Caco-2 (cell line): ENCODE results near the gene CD8A. TPM values are rescaled to one million over a fixed set of nuclear protein-coding genes. Genes with fewer than 3 reads are reported as not detected.

Source experiments
- BruUV-seq: library from RNA; stranded (reverse); fragments of 400-500 nt; replicated peaks from 2 replicates; lab custom pipeline; 2021; lab: Mats Ljungman, UMichigan
- CTCF ChIA-PET: fragments of 300-600 bp; sonication (Branson Sonifier 250); formaldehyde crosslinking; loops from one replicate; lab custom pipeline; 2022; ENCODE audit warnings: antibody characterized with exemption; lab: Charles Lee
- POLR2A ChIA-PET: fragments of 300-600 bp; sonication (Branson Sonifier 250); formaldehyde crosslinking; loops from one replicate; lab custom pipeline; 2022; ENCODE audit warnings: antibody characterized with exemption; lab: Charles Lee
- DNase-seq, 2 experiments: peaks; one replicate each; pipeline versions ENCODE4 v3.0.0 to v3.0.0-alpha.2; 2020 to 2022
- H3K27me3 ChIP-seq: replicated peaks from 2 replicates; pipeline ENCODE4 v1.6.0; 2011; ENCODE audit warnings: low read length; ENCODE audit not compliant: control insufficient read depth, insufficient read depth
- H3K36me3 ChIP-seq: 2 replicates; pipeline ENCODE4 v1.5.1; 2011; ENCODE audit warnings: low read length; ENCODE audit not compliant: control insufficient read depth, insufficient read depth
- H3K4me1 ChIP-seq: fragments of 250-450 bp; sonication (Bioruptor Pico); 2 replicates; pipeline ENCODE4 v1.5.1; 2020; ENCODE audit warnings: mild to moderate bottlenecking
- H3K4me3 ChIP-seq: 2 replicates; pipeline ENCODE4 v1.5.1; 2011; ENCODE audit warnings: low read depth, mild to moderate bottlenecking, control low read depth, low read length
- H3K9me3 ChIP-seq: fragments of 250-450 bp; sonication (Bioruptor Pico); 2 replicates; pipeline ENCODE4 v1.5.1; 2020; ENCODE audit warnings: mild to moderate bottlenecking, moderate library complexity
- H3K27ac Mint-ChIP-seq: one replicate; pipeline ENCODE4 v1.8.0; 2022; ENCODE audit warnings: mixed read lengths; ENCODE audit not compliant: unreplicated experiment
- H3K27me3 Mint-ChIP-seq: one replicate; pipeline ENCODE4 v1.8.0; 2022; ENCODE audit warnings: mixed read lengths; ENCODE audit not compliant: insufficient read depth, unreplicated experiment
- H3K36me3 Mint-ChIP-seq: one replicate; pipeline ENCODE4 v1.8.0; 2022; ENCODE audit warnings: mild to moderate bottlenecking, mixed read lengths; ENCODE audit not compliant: insufficient read depth, unreplicated experiment
- H3K4me1 Mint-ChIP-seq: one replicate; pipeline ENCODE4 v1.8.0; 2022; ENCODE audit warnings: low read depth, mixed read lengths; ENCODE audit not compliant: unreplicated experiment
- H3K4me3 Mint-ChIP-seq: one replicate; pipeline ENCODE4 v1.8.0; 2022; ENCODE audit warnings: mild to moderate bottlenecking, moderate library complexity, mixed read lengths; ENCODE audit not compliant: unreplicated experiment
- H3K9me3 Mint-ChIP-seq: one replicate; pipeline ENCODE4 v1.8.0; 2022; ENCODE audit warnings: mixed read lengths; ENCODE audit not compliant: unreplicated experiment
- intact Hi-C: fragments of 100-400 bp; cut with micrococcal nuclease; formaldehyde crosslinking; loops from one replicate; pipeline ENCODE4 v1.10.0; 2022; ENCODE audit not compliant: unreplicated experiment
- total RNA-seq: library from RNA; stranded (reverse); gene quantifications from 2 replicates; pipeline ENCODE4 v1.2.3, GENCODE V29; 2022
- TF ChIP-seq, protein P1 (sequence below), 2 experiments: fragments of 200-600 bp in 1 of 2; IDR thresholded peaks; 1 replicate in 1 of 2; 2 replicates in 1 of 2; pipeline versions ENCODE4 v1.5.1 to v1.8.0; 2011 to 2022; ENCODE audit warnings: antibody characterized with exemption in 1 of 2, control low read depth in 1 of 2, inconsistent platforms in 1 of 2, low read depth in 1 of 2, low read length in 1 of 2, mild to moderate bottlenecking in 1 of 2, moderate library complexity in 1 of 2; ENCODE audit not compliant: insufficient read depth in 1 of 2, severe bottlenecking in 1 of 2, unreplicated experiment in 1 of 2

The CD8A gene
- total RNA-seq, 1 experiment from 2014 or later, result 1.6 TPM

DNA sequence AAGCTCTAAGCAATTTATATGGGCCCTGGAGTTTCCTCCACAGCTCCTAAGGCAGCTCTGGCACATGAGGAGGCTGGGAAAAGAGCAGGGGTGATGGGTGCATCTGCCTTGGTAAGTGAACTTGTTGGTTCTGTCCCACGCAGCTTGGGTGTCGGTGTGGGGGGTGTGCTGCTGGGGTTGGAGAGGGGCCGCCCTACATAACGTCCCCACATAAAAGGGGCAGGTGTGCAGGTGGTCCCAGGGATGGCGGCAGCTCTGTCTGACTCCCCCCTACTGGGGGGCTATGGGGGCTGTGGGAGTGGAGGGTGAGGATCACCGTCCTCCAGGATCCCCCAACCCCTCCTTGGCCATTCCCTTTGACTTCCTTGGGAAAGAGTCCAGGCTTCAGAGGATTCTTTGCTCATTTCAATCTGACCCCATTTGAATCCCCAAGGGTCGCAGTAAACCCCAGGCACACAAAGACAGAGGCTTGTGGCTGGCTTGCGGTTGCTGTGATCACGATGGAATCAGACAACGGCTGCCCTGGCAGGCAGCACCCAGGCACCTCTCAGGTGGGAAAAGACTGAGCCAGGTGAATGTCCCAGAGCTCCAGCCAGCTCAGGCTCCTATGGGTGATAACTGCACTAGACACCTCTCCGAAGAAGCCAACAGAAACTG lies 34.5 kb upstream of the CD8A start:
- no peaks in the 10 kb centered on the region for H3K36me3 ChIP-seq
- ChIA-PET CTCF (no interaction called here), POLR2A (no interaction called here)
- Mint-ChIP-seq H3K36me3 (no peaks in the 10 kb centered on the region), H3K27me3 (no peaks in the 10 kb centered on the region), H3K27ac (no peak overlapping the region), H3K9me3 (no peaks in the 10 kb centered on the region), H3K4me1 (peaks cover 14% of the 10 kb centered on the region), H3K4me3 (no peak overlapping the region)
- H3K27me3 ChIP-seq, result no peaks in the 10 kb centered on the region
- H3K4me1 ChIP-seq, result no peaks in the 10 kb centered on the region
- no TSS peak for BruUV-seq
- intact Hi-C loops, result no loop called here
- no peak overlapping the region for H3K4me3 ChIP-seq
- DNase-seq, result no peak
- TF ChIP-seq, protein P1, sequence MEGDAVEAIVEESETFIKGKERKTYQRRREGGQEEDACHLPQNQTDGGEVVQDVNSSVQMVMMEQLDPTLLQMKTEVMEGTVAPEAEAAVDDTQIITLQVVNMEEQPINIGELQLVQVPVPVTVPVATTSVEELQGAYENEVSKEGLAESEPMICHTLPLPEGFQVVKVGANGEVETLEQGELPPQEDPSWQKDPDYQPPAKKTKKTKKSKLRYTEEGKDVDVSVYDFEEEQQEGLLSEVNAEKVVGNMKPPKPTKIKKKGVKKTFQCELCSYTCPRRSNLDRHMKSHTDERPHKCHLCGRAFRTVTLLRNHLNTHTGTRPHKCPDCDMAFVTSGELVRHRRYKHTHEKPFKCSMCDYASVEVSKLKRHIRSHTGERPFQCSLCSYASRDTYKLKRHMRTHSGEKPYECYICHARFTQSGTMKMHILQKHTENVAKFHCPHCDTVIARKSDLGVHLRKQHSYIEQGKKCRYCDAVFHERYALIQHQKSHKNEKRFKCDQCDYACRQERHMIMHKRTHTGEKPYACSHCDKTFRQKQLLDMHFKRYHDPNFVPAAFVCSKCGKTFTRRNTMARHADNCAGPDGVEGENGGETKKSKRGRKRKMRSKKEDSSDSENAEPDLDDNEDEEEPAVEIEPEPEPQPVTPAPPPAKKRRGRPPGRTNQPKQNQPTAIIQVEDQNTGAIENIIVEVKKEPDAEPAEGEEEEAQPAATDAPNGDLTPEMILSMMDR (IDR thresholded peaks at IDR 0.05; ENCODE audit: insufficient read depth in 1 of 2, low read depth in 1 of 2, low read length in 1 of 2, severe bottlenecking in 1 of 2, unreplicated experiment in 1 of 2), result no peak
- H3K9me3 ChIP-seq, result peaks cover 8% of the 10 kb centered on the region; the same call in 1 of the 2 replicates

DNA sequence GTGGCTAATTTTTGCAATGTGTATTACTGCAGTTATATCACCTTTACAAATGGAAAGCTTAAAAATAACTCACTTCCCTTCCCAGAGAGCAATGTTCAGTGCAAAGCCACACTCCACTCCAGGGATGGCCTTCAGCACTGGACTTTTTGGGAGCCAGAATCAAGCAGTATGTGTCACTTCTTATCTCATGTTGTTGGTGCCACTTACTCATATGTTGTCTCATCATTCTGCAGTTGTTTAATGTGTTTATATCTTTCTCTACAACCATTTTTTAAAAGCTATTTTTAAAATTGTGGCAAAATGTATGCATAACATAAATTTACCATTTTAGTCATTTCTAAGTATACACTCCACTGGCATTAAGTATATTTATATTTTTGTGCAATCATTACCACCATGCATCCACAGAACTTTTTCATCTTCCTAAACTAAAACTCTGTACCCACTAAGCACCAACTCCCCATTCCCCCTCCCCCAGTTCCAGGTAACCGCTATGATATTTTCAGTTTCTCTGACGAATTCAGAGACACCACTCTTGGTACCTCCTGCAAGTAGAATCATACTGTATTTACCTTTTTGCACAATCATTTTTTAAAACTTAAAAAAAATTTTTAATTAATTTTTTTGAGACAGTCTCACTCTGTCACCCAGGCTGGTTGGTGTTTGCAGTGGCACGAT lies 32.1 kb upstream of the CD8A start:
- H3K27ac Mint-ChIP-seq, result no peak overlapping the region
- H3K4me1 Mint-ChIP-seq, result peaks cover 14% of the 10 kb centered on the region
- Histone ChIP-seq H3K9me3 (peaks cover 8% of the 10 kb centered on the region; the same call in 1 of the 2 replicates), H3K4me3 (no peak overlapping the region), H3K36me3 (no peaks in the 10 kb centered on the region), H3K4me1 (no peaks in the 10 kb centered on the region), H3K27me3 (no peaks in the 10 kb centered on the region)
- BruUV-seq, result no TSS peak
- DNase-seq, result no peak
- H3K36me3 Mint-ChIP-seq, result no peaks in the 10 kb centered on the region
- no peaks in the 10 kb centered on the region for H3K9me3 Mint-ChIP-seq
- CTCF ChIA-PET, result no interaction called here
- no peaks in the 10 kb centered on the region for H3K27me3 Mint-ChIP-seq
- TF ChIP-seq, protein P1 (IDR thresholded peaks at IDR 0.05; ENCODE audit: insufficient read depth in 1 of 2, low read depth in 1 of 2, low read length in 1 of 2, severe bottlenecking in 1 of 2, unreplicated experiment in 1 of 2), result no peak
- H3K4me3 Mint-ChIP-seq, result no peak overlapping the region
- intact Hi-C loops, result no loop called here
- POLR2A ChIA-PET, result interaction anchor here (0.6 kb wide), 1 partner anchor 15 kb away, joined by 4 read pairs; no protein-coding TSS in a partner anchor

DNA sequence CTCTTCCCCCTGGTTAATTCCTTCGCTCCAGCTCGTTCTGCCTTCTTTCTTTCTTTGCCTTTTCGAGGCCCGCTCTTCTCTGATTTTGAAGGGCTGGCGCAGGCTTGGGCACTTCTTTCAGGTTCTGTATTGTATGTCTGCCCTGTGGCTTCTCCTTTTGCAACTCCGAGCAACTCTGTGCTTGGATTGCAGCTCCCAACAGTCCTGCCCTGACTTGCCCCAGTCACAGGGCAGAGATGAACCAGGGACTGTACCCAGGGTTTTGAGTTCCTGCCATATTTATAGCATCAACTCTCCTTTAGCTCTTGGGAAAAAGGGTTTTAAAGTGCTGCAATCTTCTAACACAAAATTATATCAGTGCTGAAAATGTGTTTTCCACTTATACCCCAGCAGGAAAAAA lies 31.1 kb upstream of the CD8A start:
- H3K27me3 ChIP-seq, result no peaks in the 10 kb centered on the region
- no peaks in the 10 kb centered on the region for H3K36me3 ChIP-seq
- Mint-ChIP-seq H3K4me3 (no peak overlapping the region), H3K4me1 (peaks cover 14% of the 10 kb centered on the region), H3K9me3 (no peaks in the 10 kb centered on the region), H3K27me3 (no peaks in the 10 kb centered on the region), H3K36me3 (no peaks in the 10 kb centered on the region), H3K27ac (no peak overlapping the region)
- BruUV-seq, result no TSS peak
- intact Hi-C loops, result no loop called here
- CTCF ChIA-PET, result interaction anchor here (0.7 kb wide), 1 partner anchor 335 kb away, joined by 3 read pairs; no protein-coding TSS in a partner anchor
- TF ChIP-seq, protein P1 (IDR thresholded peaks at IDR 0.05; ENCODE audit: insufficient read depth in 1 of 2, low read depth in 1 of 2, low read length in 1 of 2, severe bottlenecking in 1 of 2, unreplicated experiment in 1 of 2), result no peak
- POLR2A ChIA-PET, result interaction anchor here (0.6 kb wide), 1 partner anchor 14 kb away, joined by 4 read pairs; no protein-coding TSS in a partner anchor
- no peak overlapping the region for H3K4me3 ChIP-seq
- no peak for DNase-seq
- H3K9me3 ChIP-seq, result peaks cover 8% of the 10 kb centered on the region; the same call in 1 of the 2 replicates
- no peaks in the 10 kb centered on the region for H3K4me1 ChIP-seq
